Activated T-cell treated with anti-CD3 and anti-CD28 coated beads, Interleukin-2, amount 50 U/mL, for 1 hour (primary cell): ENCODE results near the gene ILDR2.

Experiments used
- DNase-seq: peaks from one replicate; pipeline ENCODE4 v3.0.0-alpha.2; 2020

The ILDR2 gene, protein sequence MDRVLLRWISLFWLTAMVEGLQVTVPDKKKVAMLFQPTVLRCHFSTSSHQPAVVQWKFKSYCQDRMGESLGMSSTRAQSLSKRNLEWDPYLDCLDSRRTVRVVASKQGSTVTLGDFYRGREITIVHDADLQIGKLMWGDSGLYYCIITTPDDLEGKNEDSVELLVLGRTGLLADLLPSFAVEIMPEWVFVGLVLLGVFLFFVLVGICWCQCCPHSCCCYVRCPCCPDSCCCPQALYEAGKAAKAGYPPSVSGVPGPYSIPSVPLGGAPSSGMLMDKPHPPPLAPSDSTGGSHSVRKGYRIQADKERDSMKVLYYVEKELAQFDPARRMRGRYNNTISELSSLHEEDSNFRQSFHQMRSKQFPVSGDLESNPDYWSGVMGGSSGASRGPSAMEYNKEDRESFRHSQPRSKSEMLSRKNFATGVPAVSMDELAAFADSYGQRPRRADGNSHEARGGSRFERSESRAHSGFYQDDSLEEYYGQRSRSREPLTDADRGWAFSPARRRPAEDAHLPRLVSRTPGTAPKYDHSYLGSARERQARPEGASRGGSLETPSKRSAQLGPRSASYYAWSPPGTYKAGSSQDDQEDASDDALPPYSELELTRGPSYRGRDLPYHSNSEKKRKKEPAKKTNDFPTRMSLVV

GRCh38 chr1:166975361-166976129, at the start of gene ILDR2:
ILDR2 (minus strand) TSS chr1:166975540; CDS start chr1:166975268, 272 bp downstream.
- DNase-seq: peak; percentile 67

DNA sequence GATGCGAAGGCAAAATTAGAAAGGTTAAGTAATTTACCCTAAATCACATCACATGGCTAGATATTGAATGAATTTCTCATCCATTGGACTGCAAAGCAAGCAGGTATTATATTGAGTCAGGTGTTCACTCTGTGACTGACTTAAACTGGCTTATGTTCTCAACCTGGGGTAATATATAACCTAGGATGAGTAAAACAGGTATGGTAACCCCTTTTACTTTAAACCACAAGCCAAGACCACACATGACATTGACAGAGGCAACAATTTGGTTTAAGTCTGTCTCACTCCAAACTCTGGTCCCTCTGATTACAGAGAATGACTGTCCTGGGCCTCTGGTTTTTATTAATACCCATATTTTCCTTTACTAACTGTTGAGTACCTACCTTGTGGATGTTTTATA, 47.0 kb upstream of the ILDR2 start:
- DNase-seq: no peak

DNA sequence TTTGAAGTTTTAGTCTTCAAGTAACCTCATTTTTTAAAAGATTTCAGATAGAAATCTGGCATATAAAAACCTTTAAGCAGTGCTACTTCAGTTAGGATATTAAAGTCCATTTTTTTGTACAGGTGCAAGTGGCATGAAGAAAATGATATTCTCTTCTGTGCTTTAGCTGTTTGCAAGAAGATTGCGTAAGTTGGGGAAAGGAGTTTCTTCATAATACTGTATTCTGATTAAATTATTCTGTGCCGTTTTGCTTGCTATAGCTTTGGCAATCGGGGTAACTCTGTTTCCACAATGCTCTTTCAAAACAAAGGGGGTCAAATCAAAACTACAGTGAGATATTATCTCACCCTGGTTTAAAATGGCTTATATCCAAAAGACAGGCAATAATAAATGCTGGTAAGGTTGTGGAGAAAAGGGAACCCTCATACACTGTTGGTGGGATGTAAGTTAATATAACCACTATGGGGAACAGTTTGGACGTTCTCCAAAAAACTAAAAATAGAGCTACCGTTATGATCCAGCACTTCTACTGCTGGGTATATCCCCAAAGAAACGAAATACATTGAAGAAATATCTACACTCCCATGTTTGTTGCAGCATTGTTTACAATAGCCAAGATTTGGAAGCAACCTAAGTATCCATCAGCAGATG, 40.9 kb upstream of the ILDR2 start:
- DNase-seq: no peak

- DNase-seq: no peak
These were observed 38.0 kb upstream of the ILDR2 start for GRCh38 chr1:167013108-167013929.

DNA sequence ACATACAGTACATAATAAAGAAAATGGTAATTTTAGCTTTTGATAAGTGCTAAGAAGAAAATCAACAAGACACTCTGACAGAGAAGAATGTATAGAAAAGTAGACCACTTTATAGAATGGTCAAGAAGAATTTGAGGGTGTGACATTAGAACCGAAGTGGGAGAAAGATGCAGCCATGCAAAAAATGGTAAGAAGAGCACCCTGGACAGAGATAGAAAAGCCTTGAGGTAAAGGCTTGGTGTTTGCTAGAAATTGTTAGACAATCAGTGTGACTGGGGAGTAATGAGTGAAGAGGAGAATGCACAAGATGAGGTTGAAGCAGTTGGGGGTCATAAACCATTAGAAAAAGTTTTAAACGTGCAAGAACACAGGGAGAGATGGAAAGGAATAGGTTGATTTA, 37.2 kb upstream of the ILDR2 start:
- no peak for DNase-seq

DNA sequence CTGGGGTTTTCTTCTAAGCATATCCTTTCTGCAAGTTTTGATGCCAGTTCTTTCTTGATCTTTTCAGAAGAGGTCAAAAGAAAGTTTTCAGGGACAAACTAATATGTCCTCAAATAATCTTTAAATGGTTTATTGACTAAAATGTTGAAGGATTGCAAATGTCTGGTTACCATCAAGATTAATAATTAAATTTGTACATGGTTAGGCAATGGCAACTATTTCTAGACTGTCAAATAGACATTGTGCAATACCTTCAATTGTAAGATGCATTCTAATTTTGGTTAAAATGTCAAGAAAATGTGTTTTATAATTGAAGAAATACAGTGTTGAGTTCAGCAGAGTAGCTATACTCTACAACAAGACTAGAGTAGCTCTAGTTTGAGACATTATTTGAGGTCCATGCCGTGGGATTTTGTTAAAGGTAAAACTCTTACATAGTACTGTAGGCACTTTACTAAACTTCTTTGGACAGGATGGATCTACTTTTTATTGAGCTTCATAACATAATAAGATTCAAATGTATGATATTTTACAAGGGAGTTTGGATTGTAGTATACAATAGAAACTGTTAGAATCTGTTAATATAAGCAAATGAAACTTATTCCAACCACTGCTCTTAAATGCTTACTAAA, 36.3 kb upstream of the ILDR2 start:
- no peak for DNase-seq

- no peak for DNase-seq
These were observed 28.4 kb upstream of the ILDR2 start for GRCh38 chr1:167003711-167004110.

- no peak for DNase-seq
These were observed 27.0 kb upstream of the ILDR2 start for GRCh38 chr1:167002354-167002753.

GRCh38 chr1:167000546-167000945, 25.2 kb upstream of the ILDR2 start:
- no peak for DNase-seq

GRCh38 chr1:166999500-167000055, 24.2 kb upstream of the ILDR2 start:
- no peak for DNase-seq

DNA sequence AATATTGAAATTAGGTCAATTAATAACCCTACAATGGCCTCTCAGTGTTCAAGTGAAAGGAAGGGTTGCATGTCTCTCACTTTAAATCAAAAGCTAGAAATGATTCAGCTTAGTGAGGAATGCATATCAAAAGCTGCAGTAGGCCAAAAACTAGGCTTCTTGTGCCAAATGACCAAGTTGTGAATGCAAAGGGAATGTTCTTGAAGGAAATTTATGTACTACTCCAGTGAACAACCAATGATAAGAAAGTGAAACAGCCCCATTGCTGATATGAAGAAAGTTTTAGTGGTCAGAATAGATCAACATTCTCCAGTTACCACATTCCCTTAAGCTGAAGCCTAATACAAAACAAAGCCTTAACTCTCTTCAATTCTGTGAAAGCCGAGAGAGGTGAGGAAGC, 23.7 kb upstream of the ILDR2 start:
- DNase-seq: no peak

GRCh38 chr1:166988974-166989515, 13.7 kb upstream of the ILDR2 start, which contains the start of gene MAEL:
MAEL (plus strand) TSS chr1:166989280; CDS start chr1:166989353, 73 bp downstream.
- DNase-seq: no peak

DNA sequence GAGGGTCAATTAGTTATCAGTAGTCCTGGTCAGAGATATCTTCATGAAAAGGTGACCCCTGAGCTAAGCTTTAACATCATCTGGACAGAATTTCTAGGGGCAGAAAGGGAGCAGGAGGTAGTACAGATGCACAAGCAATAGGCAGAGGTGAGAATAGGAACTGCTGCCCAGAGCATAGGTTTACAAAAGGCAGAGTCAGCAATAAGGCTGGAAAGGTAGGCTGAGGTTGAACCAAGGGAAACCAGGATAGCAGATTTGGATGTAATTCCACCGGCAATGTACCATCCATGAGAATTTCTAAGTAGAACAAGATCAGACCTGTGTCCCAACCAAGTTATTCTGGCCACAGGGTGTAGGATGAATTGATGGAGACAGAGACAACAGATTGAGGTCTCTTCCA, 6.2 kb upstream of the ILDR2 start:
- DNase-seq: no peak

- DNase-seq: no peak
These were observed 5.5 kb upstream of the ILDR2 start for GRCh38 chr1:166980818-166981217.

- DNase-seq: no peak
These were observed 5.0 kb upstream of the ILDR2 start for GRCh38 chr1:166980383-166980782.

- DNase-seq: no peak
These were observed 3.5 kb upstream of the ILDR2 start for GRCh38 chr1:166978821-166979220.

- no peak for DNase-seq
These were observed 2.6 kb upstream of the ILDR2 start for GRCh38 chr1:166977951-166978350.

GRCh38 chr1:166974647-166975345, 544 bp downstream of the ILDR2 start:
- DNase-seq: no peak

- DNase-seq: no peak
These were observed 2.5 kb downstream of the ILDR2 start for GRCh38 chr1:166972826-166973225.

DNA sequence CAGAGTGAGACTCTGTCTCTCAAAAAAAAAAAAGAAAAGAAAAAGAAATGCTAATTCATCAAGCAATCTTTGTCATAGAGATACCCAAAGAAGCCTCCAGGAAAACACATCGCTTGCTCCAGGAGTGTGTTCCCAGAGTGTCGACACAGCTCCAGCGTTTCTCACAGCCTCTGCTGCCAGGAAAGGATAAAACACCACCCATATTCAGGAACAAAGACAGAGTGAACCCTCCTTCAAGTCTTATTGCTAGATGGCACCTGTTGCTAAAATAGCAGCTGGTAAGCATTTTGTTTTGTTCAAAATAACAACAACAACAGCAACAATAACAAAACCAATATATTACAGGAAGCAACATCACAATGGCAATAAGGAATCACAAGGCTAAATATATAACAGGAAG, 3.1 kb downstream of the ILDR2 start:
- no peak for DNase-seq
